ENCODE results near the gene LIPI.
"Not testable (repeated sequence)": the region's sequence is repeated elsewhere in the genome, so short reads cannot be mapped to it uniquely, and the experiment has no call there.

The LIPI gene

DNA sequence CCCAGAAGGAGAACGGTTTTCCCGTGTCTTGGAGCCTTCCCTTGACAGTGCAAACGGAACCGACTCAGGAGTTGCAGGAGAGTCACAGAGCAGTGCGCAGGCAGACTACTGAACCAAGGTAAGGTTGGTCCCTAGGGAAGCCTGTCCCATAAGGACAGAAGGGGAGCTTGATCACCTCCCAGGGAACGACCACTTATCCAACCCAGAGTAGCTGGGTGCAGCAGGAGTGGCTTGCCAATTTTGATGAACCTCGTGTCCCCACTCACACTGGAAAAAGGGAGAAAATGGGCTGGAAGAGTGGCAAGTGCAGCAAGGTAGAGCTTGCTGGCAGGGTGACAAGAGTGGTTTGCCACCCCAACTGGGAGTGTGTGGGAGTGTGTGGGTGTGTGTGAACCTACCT is 95.1 kb downstream of the LIPI start:
- DNase-seq: no peak

DNA sequence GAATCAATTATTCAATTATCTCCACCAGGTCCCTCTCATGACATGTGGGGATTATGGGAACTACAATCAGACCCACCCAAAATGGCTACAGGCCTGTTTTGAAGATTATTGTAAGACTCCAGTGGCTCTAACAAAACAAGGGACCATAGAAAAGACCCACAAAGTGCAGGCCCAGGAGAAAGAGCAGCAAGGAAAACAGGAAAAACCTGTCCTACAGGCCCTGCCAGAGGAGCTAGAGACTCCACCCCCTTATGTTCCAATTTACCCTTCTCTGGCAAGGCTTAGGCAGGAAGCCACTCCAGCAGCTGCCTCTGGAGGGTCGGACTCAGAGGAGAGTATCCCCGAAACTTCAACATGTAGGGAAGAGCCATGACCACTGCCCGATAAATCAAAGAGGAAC is 96.5 kb downstream of the LIPI start:
- peak; percentile 78 for DNase-seq

DNA sequence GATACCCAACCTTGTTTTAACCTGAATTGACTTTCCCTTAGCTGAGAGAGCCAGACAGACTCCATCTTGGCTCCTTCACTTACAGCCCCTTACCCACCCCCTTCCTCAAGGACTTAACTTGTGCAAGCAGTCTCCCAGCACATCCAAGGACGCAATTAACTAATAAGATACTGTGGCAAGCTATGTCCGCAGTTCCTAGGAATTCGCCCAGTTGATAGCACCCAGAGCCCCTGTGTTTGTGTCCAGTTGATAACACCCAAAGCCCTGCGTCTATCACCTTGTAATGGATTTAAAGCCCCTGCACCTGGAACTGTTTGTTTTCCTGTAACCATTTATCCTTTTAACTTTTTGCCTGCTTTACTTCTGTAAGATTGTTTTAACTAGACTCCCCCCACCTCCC is 106.2 kb downstream of the LIPI start:
- not testable (repeated sequence) for DNase-seq

DNA sequence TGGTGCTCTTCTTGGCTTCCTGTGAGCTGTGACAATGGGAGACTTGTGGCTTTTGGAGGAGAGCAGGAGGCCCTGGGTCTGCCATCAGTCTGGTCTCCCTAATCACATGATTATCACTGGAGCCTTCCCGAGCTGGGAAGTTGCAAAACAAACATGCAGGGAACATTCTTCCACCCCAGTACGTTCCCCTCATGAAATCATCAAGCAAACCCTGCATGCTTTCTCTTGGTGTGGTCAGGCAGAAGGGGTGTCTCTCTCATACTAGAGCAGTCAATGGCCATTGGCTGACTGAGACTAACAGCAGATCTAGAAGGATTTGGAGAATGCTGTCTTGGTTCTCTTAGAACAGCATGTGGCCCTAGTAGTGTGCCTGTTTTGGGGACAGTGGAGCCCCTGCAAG is 111.2 kb downstream of the LIPI start:
- DNase-seq: no peak

DNA sequence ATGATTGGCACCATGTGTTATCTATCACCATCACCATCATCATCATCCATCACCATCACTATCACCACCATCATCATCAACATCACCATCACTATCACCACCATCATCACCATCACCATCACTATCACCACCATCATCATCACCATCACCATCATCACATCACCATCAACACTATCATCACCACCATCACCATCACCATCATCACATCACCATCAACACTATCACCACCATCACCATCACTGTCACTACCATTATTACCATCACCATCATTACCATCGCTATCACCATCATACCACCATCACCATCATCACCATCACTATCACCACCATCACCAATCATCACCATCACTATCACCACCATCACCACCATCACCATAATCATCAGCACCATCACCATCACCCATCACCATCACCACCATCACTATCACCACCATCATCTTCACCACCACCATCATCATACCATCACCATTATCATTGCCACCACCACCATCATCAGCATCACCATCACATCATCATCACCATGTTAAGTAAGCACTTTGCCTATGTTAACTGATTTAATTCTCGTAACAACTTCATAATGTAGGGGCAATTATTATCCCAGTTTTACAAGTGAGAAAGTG is 112.8 kb downstream of the LIPI start:
- DNase-seq: no peak

DNA sequence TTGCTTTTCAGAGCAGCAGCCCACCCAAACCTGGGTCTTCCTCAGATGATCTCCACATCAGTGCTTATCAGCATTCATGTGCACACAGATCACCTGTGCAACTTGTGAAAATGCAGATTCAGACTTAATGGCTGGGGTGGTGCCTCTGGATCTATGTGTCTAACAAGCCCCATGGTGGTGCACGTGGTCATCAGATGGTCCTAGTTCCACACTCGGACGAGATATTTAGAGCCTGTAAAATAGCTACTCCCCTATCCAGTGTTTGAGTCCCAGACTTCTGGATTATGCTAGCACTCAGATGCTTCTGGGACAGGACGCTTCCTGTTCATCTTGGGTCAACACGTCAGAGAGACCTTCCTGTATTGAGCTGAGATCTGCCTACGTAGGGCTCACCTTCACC is 114.2 kb downstream of the LIPI start:
- DNase-seq: no peak

DNA sequence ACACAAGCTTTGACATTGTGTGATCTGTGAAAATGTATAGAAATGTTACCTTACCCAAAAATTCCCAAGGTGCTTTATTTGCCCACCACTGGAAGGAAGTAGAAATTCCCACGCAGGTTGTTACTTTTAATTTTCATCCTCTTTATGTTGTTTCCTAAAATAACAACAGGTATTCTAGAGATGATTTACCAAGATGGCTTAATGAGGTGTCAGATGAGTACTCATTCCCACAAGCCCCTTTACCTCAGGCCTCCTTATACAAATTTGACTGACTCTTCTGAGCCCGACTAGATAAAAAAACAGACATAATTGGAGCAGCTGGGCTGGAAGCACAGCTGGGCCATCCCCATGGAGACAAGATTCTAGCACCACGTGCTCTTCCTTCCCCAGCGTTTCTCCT is 114.6 kb downstream of the LIPI start:
- DNase-seq: no peak

DNA sequence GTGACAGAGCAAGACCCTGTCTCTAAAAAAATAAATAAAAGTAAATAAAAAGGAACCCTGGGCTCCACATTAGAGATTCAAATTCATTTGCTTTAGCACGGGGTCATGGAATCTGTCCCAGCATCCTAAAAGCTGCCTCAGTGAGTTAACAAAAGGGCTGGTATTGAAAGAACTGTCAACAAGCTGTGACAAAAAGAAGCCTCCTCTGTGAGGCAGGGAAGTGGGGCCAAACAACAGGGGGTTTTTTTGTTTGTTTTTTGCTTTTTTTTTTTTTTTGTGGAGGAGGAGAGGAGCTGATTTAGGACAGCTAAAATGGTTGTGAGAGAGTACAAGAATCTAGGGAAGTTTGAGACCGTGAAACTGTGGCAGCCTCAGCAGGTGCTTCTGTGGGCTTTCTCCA is 115.7 kb downstream of the LIPI start:
- DNase-seq: no peak

DNA sequence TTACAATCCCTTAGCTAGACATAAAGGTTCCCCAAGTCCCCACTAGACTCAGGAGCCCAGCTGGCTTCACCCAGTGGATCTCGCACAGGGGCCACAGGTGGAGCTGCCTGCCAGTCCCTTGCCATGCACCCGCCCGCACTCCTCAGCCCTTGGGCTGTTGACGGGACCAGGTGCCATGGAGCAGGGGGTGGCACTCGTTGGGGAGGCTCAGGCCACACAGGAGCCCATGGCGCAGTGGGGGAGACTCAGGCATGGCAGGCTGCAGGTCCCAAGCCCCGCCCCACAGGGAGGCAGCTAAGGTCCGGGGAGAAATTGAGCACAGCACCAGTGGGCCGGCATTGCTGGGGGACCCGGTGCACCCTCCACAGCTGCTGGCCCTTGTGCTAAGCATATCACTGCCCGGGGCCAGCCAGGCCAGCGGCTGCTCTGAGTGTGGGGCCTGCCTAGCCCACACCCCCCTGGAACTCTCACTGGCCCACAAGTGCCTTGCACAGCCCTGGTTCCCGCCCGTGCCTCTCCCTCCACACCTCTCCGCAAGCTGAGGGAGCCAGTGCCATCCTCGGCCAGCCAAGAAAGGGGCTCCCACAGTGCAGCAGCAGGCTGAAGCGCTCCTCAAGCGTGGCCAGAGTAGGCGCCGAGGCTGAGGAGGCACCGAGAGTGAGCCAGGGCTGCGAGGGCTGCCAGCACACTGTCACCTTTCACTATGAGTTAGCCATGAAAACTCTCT is 117.8 kb downstream of the LIPI start:
- DNase-seq: no peak

DNA sequence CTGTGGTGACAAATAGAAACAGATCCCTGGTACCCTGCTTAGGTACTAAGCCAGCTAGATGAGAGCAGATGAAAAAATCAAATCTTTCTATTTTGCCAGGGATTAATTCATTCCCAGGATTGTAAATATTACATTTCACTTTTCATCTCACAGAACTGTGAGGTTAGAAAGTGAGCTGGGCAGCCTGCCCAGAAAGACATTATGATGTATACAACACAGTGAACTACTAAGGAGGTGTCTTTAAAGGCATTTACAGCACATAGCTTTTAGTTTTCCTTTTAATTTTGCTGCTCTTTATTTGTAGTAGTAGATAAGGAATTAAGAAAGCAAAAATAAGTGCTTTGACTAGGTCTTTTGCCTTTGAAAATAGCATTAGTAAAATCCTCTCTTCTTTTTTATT is 120.6 kb downstream of the LIPI start:
- not testable (repeated sequence) for DNase-seq

DNA sequence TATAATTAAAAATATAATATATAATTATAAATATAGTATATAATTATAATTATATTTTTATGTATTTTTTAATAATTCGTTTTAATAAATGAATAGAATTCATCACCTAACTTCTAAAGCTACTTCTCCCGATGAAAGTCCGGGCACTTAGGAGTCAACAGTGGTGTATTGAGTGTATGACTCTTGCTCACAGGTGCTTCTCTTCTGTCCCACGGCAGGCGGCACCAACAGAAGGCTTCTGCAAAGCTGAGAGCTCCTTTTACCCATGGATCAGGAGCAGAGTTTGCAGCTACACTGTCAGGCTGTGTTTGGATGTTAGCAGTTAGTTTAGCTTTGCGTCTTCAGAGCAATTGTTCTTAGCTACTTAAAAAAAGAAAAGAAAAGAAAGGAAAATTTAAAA is 122.4 kb downstream of the LIPI start:
- no peak for DNase-seq

DNA sequence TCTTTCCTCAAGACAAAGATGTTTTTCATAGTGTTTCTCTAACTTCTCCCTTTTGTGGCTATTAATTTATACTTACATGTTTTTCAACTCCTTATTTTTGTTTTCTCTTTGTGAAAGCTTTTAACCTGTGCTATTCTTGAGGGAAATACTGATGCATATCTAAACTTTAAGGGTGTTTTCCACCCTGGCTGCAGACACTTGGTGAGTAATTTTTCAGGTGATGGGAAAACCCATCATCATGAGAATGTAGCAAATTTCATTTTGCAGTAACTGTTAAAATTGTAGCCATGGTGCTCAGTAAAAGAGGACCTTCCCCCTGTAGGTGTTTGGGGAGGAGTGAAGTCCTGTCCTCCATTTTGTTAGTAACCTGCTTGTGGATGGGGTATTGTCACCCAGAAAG is 124.2 kb downstream of the LIPI start:
- no peak for DNase-seq

DNA sequence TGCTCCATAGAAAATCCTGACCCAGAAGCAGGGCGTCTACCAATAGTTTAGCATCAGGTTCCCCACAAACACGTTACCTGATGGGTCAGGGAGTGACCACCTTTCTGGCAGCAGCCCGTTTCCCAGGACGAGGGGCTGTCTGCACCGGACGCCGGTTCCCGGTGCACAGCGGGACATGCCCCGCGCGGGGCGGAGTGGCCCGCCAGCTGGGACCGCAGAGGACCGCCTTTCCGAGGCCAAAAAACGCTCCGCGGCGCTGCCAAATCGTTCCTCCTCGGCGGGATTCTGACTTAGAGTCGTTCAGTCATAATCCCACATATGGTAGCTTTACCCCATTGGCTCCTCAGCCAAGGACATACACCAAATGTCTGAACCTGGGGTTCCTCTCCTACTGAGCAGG is 126.1 kb downstream of the LIPI start:
- no peak for DNase-seq

DNA sequence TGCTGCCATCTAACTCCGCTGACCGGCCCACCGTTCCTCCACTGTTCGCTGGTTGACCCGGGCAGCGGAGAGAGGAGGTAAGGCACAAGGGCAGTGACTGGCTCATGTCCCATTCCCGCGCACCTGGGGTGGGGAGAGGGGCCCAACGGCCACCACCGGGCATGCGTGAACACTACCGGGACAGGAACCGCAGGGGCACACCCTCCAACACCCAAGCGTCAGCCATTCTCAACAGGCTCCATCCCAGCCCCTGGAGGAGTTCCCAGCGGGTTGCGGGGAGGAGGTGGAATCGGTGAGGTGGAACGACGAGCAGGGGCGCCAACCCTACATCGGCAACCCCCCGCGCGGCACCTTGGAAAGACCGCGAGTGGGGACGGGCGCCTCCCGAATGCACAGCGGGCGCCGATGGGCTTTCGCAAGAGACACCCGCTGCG is 126.7 kb downstream of the LIPI start:
- no peak for DNase-seq

DNA sequence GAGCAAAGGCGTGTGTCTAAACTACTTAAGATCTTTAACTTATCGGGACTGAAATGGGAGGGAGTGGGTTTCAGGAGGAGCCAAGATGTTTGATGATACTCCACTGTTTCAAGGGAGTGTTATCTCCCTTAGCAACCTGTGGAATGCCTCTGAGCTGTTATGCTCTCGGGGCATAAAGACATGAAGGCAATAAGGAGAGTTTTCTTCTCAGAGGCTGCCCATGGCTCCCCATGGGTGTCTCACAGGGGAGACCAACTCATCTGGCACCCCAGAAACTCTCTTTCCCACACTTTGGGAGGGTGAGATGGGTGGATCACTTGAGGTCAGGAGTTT is 130.0 kb downstream of the LIPI start:
- DNase-seq: no peak

DNA sequence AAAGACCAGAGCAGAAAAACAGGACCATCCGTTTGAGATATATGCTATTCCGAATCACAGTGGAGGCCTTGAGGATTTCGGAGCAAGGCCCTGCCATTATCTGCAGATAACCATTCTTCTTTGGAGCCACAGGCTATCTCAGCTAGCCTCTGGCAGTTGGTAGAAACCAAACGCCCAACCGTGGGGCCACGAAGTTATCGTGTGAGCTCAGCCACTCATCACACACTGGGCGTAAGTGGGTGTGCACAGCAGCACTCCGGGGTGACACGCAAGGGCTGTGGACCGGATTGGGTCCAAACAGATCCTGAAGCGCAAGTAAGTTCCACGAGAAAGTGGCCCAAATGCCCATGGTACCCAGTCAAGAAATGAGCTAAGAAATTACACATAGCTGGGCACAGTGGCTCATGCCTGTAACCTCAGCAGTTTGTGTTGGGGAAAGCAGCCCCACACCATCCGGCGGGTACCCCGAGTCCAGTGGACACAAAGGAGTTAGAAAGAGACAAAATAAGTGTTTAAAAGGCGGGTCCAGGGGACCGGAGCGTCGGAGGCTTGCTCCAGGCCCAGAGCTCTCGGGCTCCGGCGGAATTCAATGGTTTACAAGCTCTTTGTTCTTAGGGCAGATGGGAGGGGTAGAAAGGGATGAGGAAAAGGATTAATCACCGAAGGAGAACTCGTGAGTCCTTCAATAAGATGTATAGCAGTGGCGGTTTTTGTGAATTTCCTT is 130.6 kb downstream of the LIPI start:
- DNase-seq: peak; percentile 48

DNA sequence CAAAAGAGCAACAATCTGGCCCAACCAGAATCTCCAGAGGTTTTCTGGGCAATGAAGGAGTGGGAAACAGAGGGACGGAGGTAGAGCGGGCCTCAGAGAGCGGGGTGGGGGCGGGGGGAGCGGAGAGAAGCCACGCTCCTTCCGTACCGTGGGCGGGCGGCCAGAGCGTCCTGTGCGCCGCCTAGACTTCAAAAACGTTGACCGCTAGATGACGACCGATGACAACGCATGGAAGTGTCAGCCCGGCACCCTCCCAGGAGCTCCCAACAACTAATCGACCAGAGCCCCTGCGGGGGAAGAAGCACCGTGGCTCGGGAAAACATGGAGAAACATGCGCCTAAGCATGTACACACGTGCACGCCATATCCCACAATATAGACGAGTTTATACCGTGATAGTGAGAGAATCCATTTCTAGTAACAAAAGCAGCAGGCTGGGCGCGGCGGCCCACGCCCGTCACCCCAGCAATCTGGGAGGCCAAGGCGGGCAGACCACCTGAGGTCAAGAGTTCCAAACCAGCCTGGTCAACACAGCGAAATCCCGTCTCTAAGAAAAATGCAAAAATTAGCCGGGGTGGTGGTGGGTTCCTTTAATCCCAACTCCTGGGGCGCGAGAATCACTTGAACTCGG is 131.9 kb downstream of the LIPI start:
- no peak for DNase-seq

DNA sequence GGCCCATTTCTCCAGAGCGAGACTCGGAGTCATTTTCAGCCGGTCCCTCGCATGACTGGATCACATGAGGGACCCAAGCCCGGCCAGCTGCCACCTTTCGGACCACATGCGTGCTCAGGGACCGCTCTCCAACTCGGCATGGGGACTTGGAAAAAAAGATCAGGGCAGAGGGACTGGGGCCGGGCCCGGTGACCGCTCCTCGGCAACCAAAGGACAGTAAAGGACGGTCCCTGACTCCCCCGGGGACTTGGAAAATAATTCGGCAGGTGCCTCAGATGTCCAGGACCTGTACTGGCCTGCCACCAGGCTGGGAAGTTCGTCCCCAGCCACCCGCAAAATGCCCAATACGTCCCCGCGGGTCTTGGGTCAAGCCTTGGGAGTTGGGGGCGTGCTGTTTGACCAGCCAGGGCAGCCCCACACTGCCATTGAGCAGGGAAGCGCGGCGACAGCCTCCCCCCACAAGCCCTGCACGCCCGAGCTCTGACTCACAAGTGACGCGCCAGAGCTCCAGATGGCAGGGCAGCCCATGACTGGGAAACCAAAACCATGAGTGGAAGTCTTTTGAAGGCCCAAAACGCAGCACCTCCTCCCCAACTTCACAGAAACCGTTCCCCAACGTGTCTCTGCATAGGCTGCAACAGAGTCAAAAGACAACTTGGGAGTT is 134.5 kb downstream of the LIPI start:
- DNase-seq: peak; percentile 54

DNA sequence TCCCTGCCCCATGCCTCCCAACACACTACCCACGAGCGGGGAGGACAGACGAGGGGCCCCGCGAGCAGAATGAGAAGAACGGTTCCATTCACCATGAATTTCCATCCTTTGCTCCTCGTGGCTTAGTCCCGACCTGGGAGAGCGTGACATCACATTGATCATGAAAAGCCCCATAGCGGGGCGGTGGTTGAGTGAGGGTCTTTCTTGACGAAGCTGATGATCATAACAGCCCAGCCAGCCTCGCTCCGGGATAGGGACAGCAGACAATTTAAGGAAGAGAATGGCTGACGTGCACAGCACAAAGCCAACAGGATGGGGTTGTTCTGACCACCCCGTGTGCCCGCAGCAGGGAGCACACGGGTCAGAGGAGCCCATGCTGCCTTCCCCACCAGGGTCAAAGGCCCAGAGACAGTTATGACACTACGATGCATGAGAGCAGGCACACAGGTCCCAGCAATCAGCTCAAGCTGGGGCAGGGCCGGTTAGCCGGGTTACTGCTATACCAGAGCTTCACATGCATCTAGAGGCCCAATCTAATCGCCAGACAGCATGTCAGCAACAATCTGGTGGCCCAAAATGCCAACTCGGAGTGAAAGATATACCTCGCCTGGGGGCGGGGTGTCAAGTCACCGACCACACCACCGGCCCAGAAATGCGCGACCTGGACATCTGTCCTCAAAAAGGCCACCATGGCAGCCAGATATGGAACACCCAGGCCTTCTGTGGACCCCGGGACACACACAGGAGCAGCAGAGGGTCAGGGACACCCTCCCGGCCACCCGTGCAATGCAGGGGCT is 135.2 kb downstream of the LIPI start:
- DNase-seq: no peak

DNA sequence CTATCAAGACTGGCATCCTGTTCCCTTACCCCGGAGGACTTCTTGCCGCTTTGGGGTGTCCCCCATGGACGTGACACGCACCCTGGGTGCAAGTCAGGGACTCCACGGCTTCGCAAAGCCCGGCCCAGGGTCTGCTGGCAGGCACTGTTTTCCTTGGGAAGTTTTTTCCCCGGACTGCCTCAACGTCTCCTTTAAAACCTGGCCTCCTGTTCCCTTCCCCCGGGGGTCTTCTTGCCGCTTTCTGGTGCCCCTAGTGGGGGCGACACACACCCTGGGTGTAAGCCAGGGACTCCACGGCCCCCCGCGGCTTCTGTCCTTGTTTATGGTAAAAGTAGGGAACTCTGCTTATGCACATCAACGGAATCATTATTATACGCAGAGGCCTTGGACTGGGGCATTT is 136.6 kb downstream of the LIPI start:
- DNase-seq: no peak

DNA sequence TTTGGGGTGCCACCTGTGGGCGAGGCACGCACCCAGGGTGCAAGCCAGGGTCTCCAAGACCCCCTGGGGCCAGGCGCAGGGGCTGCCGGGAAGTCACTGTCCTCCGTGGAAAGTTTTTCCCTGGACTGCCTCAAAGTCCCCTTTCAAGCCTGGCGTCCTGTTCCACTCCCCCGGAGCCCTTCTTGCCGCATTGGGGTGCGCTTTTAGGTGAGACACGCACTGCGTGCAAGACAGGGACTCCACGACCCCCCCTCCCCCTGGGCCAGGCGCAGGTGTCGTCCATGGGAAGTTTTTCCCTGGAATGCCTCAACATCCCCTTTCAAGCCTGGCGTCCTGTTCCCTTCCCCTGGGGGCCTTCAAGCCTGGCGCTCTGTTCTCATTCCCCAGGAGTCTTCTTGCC is 137.1 kb downstream of the LIPI start:
- no peak for DNase-seq

DNA sequence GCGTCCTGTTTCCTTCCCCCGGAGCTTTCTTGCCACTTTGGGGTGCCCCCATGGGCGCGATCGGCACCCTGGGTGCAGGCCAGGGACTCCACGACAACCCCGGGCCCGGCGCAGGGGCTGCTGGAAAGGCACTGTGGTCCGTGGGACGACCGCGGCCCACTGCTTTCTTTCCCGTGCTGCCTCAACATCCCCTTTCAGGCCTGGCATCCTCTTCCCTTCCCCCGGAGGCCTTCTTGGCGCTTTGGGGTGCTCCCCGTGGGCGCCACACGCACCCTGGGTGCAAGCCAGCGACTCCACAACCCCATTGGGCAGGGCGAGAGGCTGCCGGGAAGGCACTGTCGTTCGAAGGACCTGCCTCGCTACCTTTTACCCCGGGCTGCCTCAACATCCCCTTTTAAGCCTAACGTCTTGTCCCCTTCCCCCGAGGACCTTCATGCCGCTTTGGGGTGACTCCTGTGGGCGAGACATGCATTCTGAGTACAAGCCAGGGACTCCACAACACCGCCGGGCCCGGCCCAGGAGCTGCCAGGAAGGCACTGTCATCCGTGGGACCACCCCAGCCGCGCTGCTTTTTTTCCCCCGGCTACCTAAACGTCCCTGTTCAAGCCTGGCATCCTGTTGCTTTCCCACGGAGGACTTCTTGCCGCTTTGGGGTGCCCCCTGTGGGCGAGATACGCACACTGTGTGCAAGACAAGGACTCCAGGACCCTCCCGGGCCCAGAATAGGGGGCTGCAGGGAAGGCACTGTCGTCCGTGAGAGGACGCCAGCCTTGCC is 137.8 kb downstream of the LIPI start:
- no peak for DNase-seq
